ACC112 (cell line): ENCODE data around the gene SEC61A2.

Experiments used
- H2AFZ ChIP-seq: fragments of 200-600 bp; sonication (generic); one replicate; pipeline ENCODE4 v1.6.0; 2017; ENCODE audit warnings: antibody characterized with exemption, low read length; ENCODE audit not compliant: unreplicated experiment
- H3K27ac ChIP-seq: fragments of 200-600 bp; sonication (generic); 2 replicates; pipeline ENCODE4 v1.5.1; 2014; ENCODE audit warnings: low read depth, mild to moderate bottlenecking, antibody characterized with exemption, low read length, moderate library complexity
- H3K27me3 ChIP-seq: fragments of 200-600 bp; sonication (generic); 2 replicates; pipeline ENCODE4 v1.6.1; 2014; ENCODE audit warnings: mild to moderate bottlenecking, antibody characterized with exemption, low read length, moderate library complexity, mixed read lengths; ENCODE audit not compliant: insufficient read depth
- H3K36me3 ChIP-seq: fragments of 200-600 bp; sonication (generic); 2 replicates; pipeline ENCODE4 v1.6.1; 2016; ENCODE audit warnings: mild to moderate bottlenecking, antibody characterized with exemption, low read length, moderate library complexity, mixed read lengths; ENCODE audit not compliant: insufficient read depth
- H3K4me1 ChIP-seq: fragments of 200-600 bp; sonication (generic); one replicate; pipeline ENCODE4 v1.6.1; 2016; ENCODE audit warnings: low read length, mixed read lengths; ENCODE audit not compliant: insufficient read depth, unreplicated experiment, control insufficient read depth
- H3K4me3 ChIP-seq: fragments of 200-600 bp; sonication (generic); 2 replicates; pipeline ENCODE4 v1.5.1; 2014; ENCODE audit warnings: mild to moderate bottlenecking, low read depth, low read length
- H3K79me2 ChIP-seq: fragments of 200-600 bp; sonication (generic); one replicate; pipeline ENCODE4 v1.6.0; 2016; ENCODE audit warnings: low read length; ENCODE audit not compliant: control insufficient read depth, unreplicated experiment, insufficient read depth

Gene SEC61A2

GRCh38 chr10:12213621-12214020, 84.1 kb downstream of the SEC61A2 start:
- Histone ChIP-seq H3K4me1 (peaks cover 4% of the 10 kb centered on the region), H3K27ac (no peak overlapping the region), H3K27me3 (no peaks in the 10 kb centered on the region), H3K4me3 (no peak overlapping the region), H2AFZ (no peak overlapping the region), H3K36me3 (peaks cover 43% of the 10 kb centered on the region), H3K79me2 (peaks cover 17% of the 10 kb centered on the region)

GRCh38 chr10:12214093-12214492, 84.6 kb downstream of the SEC61A2 start:
- Histone ChIP-seq H3K4me3 (no peak overlapping the region), H3K4me1 (peaks cover 4% of the 10 kb centered on the region), H2AFZ (no peak overlapping the region), H3K36me3 (peaks cover 46% of the 10 kb centered on the region), H3K27ac (no peak overlapping the region), H3K27me3 (no peaks in the 10 kb centered on the region), H3K79me2 (peaks cover 14% of the 10 kb centered on the region)

- H3K36me3 ChIP-seq = peaks cover 42% of the 10 kb centered on the region
- peak overlapping the region; percentile 14; the same call in 1 of the 2 replicates for H3K27ac ChIP-seq
- no peaks in the 10 kb centered on the region for H3K27me3 ChIP-seq
- peak overlapping the region; percentile 55 for H2AFZ ChIP-seq
- no peak overlapping the region for H3K4me3 ChIP-seq
- peaks cover 4% of the 10 kb centered on the region for H3K4me1 ChIP-seq
- H3K79me2 ChIP-seq = peaks cover 14% of the 10 kb centered on the region
These were observed 85.3 kb downstream of the SEC61A2 start for GRCh38 chr10:12214763-12215218.
